ENCODE measurements around the gene ARHGAP26. TPM values are rescaled to one million over a fixed set of nuclear protein-coding genes. Genes with fewer than 3 reads are reported as not detected.

ARHGAP26 gene
- total and polyA plus RNA-seq, 7 donors, result 5.4 to 25.5 (median 19.1) TPM

DNA sequence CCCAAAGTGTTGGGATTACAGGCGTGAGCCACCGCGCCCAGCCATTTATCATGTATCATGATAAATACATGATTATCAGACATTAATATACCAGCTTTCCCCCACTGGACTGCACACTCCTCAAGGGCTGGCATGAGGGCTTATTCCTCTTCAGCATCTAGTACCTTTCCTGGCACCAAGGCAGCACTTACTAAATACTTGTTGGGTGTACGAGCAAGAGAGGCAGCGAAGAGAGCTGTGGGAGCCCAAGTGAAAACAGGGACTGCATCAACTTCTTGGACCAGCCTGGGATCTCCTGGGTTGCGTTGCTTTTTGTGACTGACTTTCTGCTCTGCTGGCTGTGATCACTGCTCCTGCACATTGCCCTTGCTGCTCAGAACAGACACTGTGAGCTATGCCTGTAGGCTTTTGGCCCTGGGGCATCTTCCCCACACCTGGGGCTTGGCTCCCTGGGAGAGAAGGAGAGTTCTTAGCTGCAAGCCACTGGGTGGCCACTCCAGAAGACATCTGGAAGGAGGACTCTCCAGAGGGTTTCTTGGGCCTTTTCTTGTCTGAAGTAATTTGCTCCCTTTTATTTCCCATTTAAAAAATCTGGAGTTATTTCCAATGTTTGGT lies 409.1 kb downstream of the ARHGAP26 start:
- no peak for DNase-seq
- intact Hi-C loops (cut with DNase I), result no loop called here
- Histone ChIP-seq H3K36me3 (no peaks in the 10 kb centered on the region), H3K27ac (no peak overlapping the region), H3K4me1 (peaks cover 0 to 5% (median 2%) of the 10 kb centered on the region in 4 donors), H3K4me3 (no peak overlapping the region), H3K27me3 (no peaks in the 10 kb centered on the region), H3K9me3 (no peaks in the 10 kb centered on the region)
- no peak for TF ChIP-seq POLR2A (IDR thresholded peaks at IDR 0.05)
- TF ChIP-seq EP300 (IDR thresholded peaks at IDR 0.05), result no peak
- no peak for TF ChIP-seq CTCF (IDR thresholded peaks at IDR 0.05)
- TF ChIP-seq POLR2AphosphoS5 (IDR thresholded peaks at IDR 0.05), result no peak
- 98% methylated on average over 6 of the region's 6 CpGs for WGBS, 2 donors

DNA sequence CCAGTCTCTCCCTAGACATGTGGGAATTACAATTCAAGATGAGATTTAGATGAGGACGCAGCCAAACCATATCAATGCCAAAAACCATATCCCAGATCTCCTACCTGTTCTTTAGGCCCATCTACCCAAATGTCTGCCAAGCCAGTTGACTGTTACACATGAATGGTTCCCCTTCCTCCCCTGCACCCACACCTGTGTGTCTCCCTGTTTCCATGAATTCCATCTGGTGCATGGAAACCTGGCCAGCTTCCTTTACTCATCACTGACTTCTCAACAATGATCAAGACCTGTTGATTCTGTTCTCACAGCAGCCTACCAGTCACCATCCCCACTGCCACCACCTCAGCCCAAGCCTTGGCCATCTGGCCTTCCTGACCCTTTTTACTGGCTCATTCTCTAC lies 410.6 kb downstream of the ARHGAP26 start:
- no peak overlapping the region for H3K27ac ChIP-seq
- no peaks in the 10 kb centered on the region for H3K36me3 ChIP-seq
- H3K27me3 ChIP-seq, result no peaks in the 10 kb centered on the region
- intact Hi-C loops (cut with DNase I), result no loop called here
- peaks cover 0 to 9% (median 9%) of the 10 kb centered on the region in 4 donors for H3K4me1 ChIP-seq
- no peaks in the 10 kb centered on the region for H3K9me3 ChIP-seq
- no peak overlapping the region for H3K4me3 ChIP-seq
- DNase-seq, result no peak
- TF ChIP-seq CTCF (IDR thresholded peaks at IDR 0.05), result no peak
- no peak for TF ChIP-seq POLR2A (IDR thresholded peaks at IDR 0.05)
- no peak for TF ChIP-seq POLR2AphosphoS5 (IDR thresholded peaks at IDR 0.05)
- TF ChIP-seq EP300 (IDR thresholded peaks at IDR 0.05), result no peak
- 97 to 100% methylated on average over 1 of the region's 1 CpG for WGBS, 2 donors

DNA sequence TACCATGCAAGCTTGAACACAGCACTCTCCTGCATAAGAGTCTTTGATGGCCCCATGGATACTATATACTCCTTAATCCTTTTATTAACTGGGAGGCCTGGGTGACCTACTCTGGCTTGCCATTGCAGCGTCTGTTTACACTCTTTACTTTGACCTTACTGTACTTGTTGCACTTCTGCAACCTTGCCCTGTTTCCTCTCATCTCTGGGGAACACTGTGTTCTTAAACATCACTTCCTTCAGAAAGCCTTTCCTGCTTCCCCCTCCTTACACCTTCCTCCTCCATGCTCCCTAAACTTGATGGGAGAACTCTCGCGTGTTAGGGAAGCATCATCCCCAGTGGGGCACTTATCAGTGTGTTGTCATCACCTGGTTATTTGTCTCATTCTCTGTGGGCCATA lies 411.0 kb downstream of the ARHGAP26 start:
- 90 to 92% methylated on average over 3 of the region's 3 CpGs for WGBS, 2 donors
- TF ChIP-seq POLR2A (IDR thresholded peaks at IDR 0.05) (no peak), EP300 (IDR thresholded peaks at IDR 0.05) (no peak), POLR2AphosphoS5 (IDR thresholded peaks at IDR 0.05) (no peak), CTCF (IDR thresholded peaks at IDR 0.05) (no peak)
- Histone ChIP-seq H3K36me3 (no peaks in the 10 kb centered on the region), H3K4me1 (peaks cover 0 to 10% (median 9%) of the 10 kb centered on the region in 4 donors), H3K4me3 (no peak overlapping the region), H3K27ac (no peak overlapping the region), H3K27me3 (no peaks in the 10 kb centered on the region), H3K9me3 (no peaks in the 10 kb centered on the region)
- no peak for DNase-seq
- intact Hi-C loops (cut with DNase I), result no loop called here

- WGBS, 2 donors, result 97 to 98% methylated on average over 3 of the region's 3 CpGs
- Histone ChIP-seq H3K9me3 (no peaks in the 10 kb centered on the region), H3K4me3 (no peak overlapping the region), H3K27ac (no peak overlapping the region), H3K4me1 (peaks cover 0 to 10% (median 9%) of the 10 kb centered on the region in 4 donors), H3K36me3 (no peaks in the 10 kb centered on the region), H3K27me3 (no peaks in the 10 kb centered on the region)
- TF ChIP-seq CTCF (IDR thresholded peaks at IDR 0.05) (no peak), EP300 (IDR thresholded peaks at IDR 0.05) (no peak), POLR2AphosphoS5 (IDR thresholded peaks at IDR 0.05) (no peak)
- intact Hi-C loops (cut with DNase I), result no loop called here
- DNase-seq, result no peak
Observed at GRCh38 chr5:143182106-143182505, 411.9 kb downstream of the ARHGAP26 start.

Measured in sigmoid colon (tissue), 7 donors.